Measurements from ENCODE around the gene SRF.

Gene SRF

DNA sequence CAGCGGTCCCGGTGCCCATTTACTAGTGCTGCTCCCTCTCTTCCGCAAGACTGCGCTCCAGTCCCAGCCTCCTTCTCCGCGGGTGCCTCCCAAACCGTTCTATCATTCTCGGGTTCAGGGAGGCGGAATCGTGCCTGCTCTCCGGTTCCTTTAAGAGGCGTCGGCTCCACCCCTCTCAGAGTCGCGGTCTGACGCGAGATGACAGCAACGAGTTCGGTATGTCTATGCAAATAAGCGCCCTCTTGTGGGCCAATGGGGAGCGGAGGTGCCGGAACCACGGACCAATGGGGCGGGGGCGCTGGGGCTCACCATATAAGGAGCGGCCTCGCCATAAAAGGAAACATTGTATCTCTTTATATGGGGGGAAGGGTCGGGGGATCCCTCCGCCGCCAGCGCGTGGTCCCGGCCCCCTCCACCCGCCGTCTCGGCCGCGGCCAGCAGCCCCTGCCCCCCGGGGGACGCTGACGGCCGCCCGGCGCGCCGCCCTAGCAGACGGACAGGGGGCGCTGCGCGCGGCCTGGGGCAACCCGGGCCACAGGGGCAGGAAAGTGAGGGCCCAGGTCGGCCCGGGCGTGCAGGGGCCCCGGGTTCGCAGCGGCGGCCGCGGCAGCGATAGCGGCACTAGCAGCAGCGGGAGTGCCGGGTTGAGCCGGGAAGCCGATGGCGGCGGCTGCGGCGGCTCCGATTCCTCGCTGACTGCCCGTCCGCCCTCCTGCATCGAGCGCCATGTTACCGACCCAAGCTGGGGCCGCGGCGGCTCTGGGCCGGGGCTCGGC is at the start of gene SRF:
TSS of gene SRF (plus strand) at position 339 of the 776 bp plus-strand sequence. CDS start at position 727, 388 bp downstream.
- DNase-seq (ENCODE audit: low read depth) = peak; percentile 96
- TF ChIP-seq, protein P1, sequence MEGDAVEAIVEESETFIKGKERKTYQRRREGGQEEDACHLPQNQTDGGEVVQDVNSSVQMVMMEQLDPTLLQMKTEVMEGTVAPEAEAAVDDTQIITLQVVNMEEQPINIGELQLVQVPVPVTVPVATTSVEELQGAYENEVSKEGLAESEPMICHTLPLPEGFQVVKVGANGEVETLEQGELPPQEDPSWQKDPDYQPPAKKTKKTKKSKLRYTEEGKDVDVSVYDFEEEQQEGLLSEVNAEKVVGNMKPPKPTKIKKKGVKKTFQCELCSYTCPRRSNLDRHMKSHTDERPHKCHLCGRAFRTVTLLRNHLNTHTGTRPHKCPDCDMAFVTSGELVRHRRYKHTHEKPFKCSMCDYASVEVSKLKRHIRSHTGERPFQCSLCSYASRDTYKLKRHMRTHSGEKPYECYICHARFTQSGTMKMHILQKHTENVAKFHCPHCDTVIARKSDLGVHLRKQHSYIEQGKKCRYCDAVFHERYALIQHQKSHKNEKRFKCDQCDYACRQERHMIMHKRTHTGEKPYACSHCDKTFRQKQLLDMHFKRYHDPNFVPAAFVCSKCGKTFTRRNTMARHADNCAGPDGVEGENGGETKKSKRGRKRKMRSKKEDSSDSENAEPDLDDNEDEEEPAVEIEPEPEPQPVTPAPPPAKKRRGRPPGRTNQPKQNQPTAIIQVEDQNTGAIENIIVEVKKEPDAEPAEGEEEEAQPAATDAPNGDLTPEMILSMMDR (IDR thresholded peaks at IDR 0.05; ENCODE audit: control insufficient read depth, extremely low read depth, insufficient read depth) = peak; percentile 68
- H3K4me3 ChIP-seq (ENCODE audit: low read depth, low read length) = peak within 1 kb of the TSS; percentile 79

DNA sequence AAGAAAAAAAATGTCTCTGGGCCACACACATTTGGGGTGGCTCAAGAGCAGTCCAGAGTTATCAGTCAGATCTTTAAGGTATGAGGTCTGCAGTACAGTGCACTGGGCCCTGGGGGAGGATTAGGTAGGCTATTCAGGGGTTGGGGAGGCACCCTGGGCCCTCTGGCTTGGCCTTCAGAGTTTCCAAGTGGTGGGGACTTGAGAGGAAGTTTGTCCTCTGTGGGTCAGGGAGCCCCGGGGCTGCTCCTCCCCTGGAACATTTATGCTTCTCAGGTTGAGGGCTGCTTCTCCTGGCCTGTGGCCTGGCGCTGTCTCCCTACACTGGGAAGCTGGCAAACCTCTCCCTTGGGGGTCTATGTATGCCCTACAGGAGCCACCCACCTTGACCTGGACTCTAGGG is 48.9 kb upstream of the SRF start:
- no peak for DNase-seq (ENCODE audit: low read depth)
- TF ChIP-seq, protein P1 (IDR thresholded peaks at IDR 0.05; ENCODE audit: control insufficient read depth, extremely low read depth, insufficient read depth) = no peak
- no peak overlapping the region for H3K4me3 ChIP-seq (ENCODE audit: low read depth, low read length)

DNA sequence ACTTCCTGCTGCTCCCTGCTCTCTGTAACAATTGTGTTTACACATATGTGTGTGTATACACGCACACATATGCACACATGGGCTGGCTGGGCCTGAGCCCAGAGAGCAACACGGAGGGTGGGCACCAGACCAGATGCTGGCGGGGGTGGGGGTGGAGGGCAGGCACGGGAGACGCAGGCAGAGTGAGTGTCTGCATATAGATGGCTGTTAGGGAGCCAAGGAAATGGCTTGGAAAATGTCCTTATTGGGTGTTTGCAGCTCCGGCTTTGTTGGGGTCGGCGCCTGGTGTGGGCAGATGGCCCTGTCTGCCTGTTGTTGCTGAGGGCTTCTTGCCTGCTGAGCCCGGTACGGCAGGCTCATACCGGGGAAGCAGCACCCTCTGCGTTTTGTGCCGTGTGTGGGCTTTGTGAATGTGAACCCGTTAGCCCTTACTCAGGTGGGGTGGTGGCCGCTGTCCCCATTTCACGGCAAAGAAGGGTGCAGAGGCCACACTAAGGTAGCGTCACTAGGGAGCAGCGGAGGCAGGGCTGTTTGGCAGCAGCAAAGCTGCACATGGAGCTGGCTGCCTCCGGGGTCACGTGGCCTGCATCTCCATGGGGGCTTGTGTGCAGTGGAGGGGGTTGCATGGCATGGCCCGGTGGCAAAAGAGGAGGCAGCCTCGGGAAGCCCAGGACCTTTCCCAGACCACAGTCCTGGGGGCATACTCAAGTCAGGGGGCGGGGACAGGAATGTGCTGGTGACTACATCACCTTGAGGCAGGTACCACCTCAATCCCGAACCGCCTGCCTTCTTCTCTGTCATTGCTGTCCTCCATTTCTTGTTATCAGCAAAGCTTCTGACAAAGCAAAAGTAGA is 47.4 kb upstream of the SRF start:
- TF ChIP-seq, protein P1 (IDR thresholded peaks at IDR 0.05; ENCODE audit: control insufficient read depth, extremely low read depth, insufficient read depth) = no peak
- no peak for DNase-seq (ENCODE audit: low read depth)
- no peak overlapping the region for H3K4me3 ChIP-seq (ENCODE audit: low read depth, low read length)

DNA sequence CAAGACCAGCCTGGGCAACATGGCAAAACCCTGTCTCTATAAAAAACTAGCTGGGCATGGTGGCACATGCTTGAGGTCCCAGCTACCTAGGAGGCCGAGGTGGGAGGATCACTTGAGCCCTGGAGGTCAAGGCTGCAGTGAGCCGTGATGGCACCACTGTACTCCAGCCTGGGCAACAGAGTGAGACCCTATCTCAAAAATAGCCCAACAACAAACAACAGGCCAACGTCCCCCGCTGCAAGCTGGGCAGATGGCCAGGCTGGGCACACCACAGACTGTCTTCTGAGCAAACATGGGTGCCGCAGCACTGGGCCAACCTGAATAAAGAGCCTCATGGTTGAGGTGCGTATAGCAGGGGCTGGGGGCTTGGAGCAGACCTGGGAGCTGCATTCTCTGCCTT is 46.6 kb upstream of the SRF start:
- TF ChIP-seq, protein P1 (IDR thresholded peaks at IDR 0.05; ENCODE audit: control insufficient read depth, extremely low read depth, insufficient read depth) = no peak
- H3K4me3 ChIP-seq (ENCODE audit: low read depth, low read length) = no peak overlapping the region
- no peak for DNase-seq (ENCODE audit: low read depth)

DNA sequence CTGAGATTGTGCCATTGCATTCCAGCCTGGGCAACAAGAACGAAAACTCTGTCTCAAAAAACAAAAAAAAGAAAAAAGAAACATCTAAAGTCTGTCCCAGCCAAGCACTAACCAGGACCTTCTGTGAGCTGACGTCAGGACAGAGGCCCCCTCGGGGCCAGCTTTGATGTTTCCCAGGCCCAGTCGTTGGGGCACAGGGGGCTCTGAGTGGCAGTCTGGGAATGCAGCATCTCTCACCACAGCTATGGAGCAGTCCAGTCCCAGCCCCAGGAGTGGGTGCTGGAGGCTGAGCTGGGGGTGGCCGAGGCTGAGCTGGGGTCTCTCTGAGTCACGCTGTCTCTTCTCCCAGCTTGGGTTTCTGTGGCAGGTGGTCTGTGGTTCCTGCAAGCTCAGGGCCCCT is 46.0 kb upstream of the SRF start:
- TF ChIP-seq, protein P1 (IDR thresholded peaks at IDR 0.05; ENCODE audit: control insufficient read depth, extremely low read depth, insufficient read depth) = no peak
- no peak for DNase-seq (ENCODE audit: low read depth)
- no peak overlapping the region for H3K4me3 ChIP-seq (ENCODE audit: low read depth, low read length)

DNA sequence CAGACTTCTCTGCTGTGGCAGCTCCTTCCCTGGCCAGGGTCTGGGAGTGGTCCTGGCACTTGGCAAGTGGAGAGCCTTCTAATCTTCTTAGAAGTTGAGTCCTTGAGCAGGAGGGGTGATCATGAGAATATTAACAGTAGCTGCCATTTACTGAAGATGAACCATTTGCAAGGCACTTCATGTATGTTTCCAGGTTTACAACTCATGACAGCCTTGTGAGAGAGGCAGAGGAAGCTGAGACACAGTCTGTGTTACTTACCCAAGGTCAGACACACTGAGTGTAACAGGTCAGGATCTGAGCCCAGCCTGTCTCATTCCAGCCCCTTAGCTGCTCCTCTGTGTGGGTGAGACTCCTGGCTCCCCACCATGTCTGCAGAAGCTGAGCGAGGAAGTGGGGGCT is 45.5 kb upstream of the SRF start:
- TF ChIP-seq, protein P1 (IDR thresholded peaks at IDR 0.05; ENCODE audit: control insufficient read depth, extremely low read depth, insufficient read depth) = no peak
- no peak overlapping the region for H3K4me3 ChIP-seq (ENCODE audit: low read depth, low read length)
- DNase-seq (ENCODE audit: low read depth) = no peak
